ENCODE results near the gene TMEM256.

The TMEM256 gene

GRCh38 chr17:7361906-7362305 lies 42.0 kb downstream of the TMEM256 start:
- no peaks in the 10 kb centered on the region for H3K79me2 ChIP-seq (ENCODE audit: insufficient read depth, low read length)
- TF ChIP-seq EZH2phosphoT487 (conservative IDR thresholded peaks at IDR 0.05; ENCODE audit: low read length) (no peak), CTCF (IDR thresholded peaks at IDR 0.05; ENCODE audit: insufficient read depth, low read length, poor library complexity, severe bottlenecking) (no peak)

GRCh38 chr17:7357381-7357780 lies 46.5 kb downstream of the TMEM256 start:
- no peaks in the 10 kb centered on the region for H3K36me3 ChIP-seq (ENCODE audit: low read length)
- H3K9ac ChIP-seq (ENCODE audit: low read length): no peak overlapping the region
- no peak overlapping the region for H3K4me3 ChIP-seq (ENCODE audit: insufficient read depth, low read length, poor library complexity, severe bottlenecking)
- no peak overlapping the region for H2AFZ ChIP-seq (ENCODE audit: low read depth, low read length, severe bottlenecking)
- no peaks in the 10 kb centered on the region for H3K27me3 ChIP-seq (ENCODE audit: low read length)
- no peaks in the 10 kb centered on the region; the same call in 1 of the 2 replicates for H3F3A ChIP-seq (ENCODE audit: insufficient read depth)
- H3K27ac ChIP-seq (ENCODE audit: low read depth, low read length): no peak overlapping the region
- no peaks in the 10 kb centered on the region for H4K20me1 ChIP-seq (ENCODE audit: low read depth, low read length)
- H3K9me2 ChIP-seq (replicated peaks; ENCODE audit: insufficient read depth, low read length): no peaks in the 10 kb centered on the region
- TF ChIP-seq EZH2phosphoT487 (conservative IDR thresholded peaks at IDR 0.05; ENCODE audit: low read length): no peak
- TF ChIP-seq CTCF (IDR thresholded peaks at IDR 0.05; ENCODE audit: insufficient read depth, low read length, poor library complexity, severe bottlenecking): no peak
- no peaks in the 10 kb centered on the region for H3K79me2 ChIP-seq (ENCODE audit: insufficient read depth, low read length)
- no peaks in the 10 kb centered on the region for H3K9me3 ChIP-seq (ENCODE audit: insufficient read depth, low read length)
- H3K4me2 ChIP-seq (ENCODE audit: low read depth, low read length, poor library complexity, severe bottlenecking): no peak overlapping the region

More at GRCh38 chr17:7361906-7362305, 42.0 kb downstream of the TMEM256 start:
- no peak overlapping the region for H3K27ac ChIP-seq (ENCODE audit: low read depth, low read length)
- no peak overlapping the region for H3K9ac ChIP-seq (ENCODE audit: low read length)
- no peaks in the 10 kb centered on the region for H3F3A ChIP-seq (ENCODE audit: insufficient read depth)
- no peaks in the 10 kb centered on the region for H3K9me2 ChIP-seq (replicated peaks; ENCODE audit: insufficient read depth, low read length)
- no peak overlapping the region for H3K4me3 ChIP-seq (ENCODE audit: insufficient read depth, low read length, poor library complexity, severe bottlenecking)
- no peaks in the 10 kb centered on the region for H3K36me3 ChIP-seq (ENCODE audit: low read length)
- H3K9me3 ChIP-seq (ENCODE audit: insufficient read depth, low read length): no peaks in the 10 kb centered on the region
- H4K20me1 ChIP-seq (ENCODE audit: low read depth, low read length): no peaks in the 10 kb centered on the region
- H3K4me2 ChIP-seq (ENCODE audit: low read depth, low read length, poor library complexity, severe bottlenecking): no peak overlapping the region
- H2AFZ ChIP-seq (ENCODE audit: low read depth, low read length, severe bottlenecking): no peak overlapping the region
- H3K27me3 ChIP-seq (ENCODE audit: low read length): no peaks in the 10 kb centered on the region

- Histone ChIP-seq H3K4me3 (ENCODE audit: insufficient read depth, low read length, poor library complexity, severe bottlenecking) (no peak overlapping the region), H3K9ac (ENCODE audit: low read length) (no peak overlapping the region), H4K20me1 (ENCODE audit: low read depth, low read length) (no peaks in the 10 kb centered on the region), H3K79me2 (ENCODE audit: insufficient read depth, low read length) (no peaks in the 10 kb centered on the region), H3K9me2 (replicated peaks; ENCODE audit: insufficient read depth, low read length) (no peaks in the 10 kb centered on the region), H3K27ac (ENCODE audit: low read depth, low read length) (no peak overlapping the region), H3K9me3 (ENCODE audit: insufficient read depth, low read length) (no peaks in the 10 kb centered on the region), H3F3A (ENCODE audit: insufficient read depth) (no peaks in the 10 kb centered on the region; the same call in 1 of the 2 replicates), H3K4me2 (ENCODE audit: low read depth, low read length, poor library complexity, severe bottlenecking) (no peak overlapping the region), H3K27me3 (ENCODE audit: low read length) (no peaks in the 10 kb centered on the region), H2AFZ (ENCODE audit: low read depth, low read length, severe bottlenecking) (no peak overlapping the region), H3K36me3 (ENCODE audit: low read length) (no peaks in the 10 kb centered on the region)
- TF ChIP-seq EZH2phosphoT487 (conservative IDR thresholded peaks at IDR 0.05; ENCODE audit: low read length) (no peak), CTCF (IDR thresholded peaks at IDR 0.05; ENCODE audit: insufficient read depth, low read length, poor library complexity, severe bottlenecking) (no peak)
Observed at GRCh38 chr17:7356756-7357155, 47.1 kb downstream of the TMEM256 start.

Data from SU-DHL-6 (cell line).